SW480 (cell line): ENCODE results near the gene TNIP2.

Experiments
- DNase-seq: peaks from one replicate; pipeline ENCODE4 v3.0.0-alpha.2; 2016; ENCODE audit warnings: low spot score

Gene TNIP2

DNA sequence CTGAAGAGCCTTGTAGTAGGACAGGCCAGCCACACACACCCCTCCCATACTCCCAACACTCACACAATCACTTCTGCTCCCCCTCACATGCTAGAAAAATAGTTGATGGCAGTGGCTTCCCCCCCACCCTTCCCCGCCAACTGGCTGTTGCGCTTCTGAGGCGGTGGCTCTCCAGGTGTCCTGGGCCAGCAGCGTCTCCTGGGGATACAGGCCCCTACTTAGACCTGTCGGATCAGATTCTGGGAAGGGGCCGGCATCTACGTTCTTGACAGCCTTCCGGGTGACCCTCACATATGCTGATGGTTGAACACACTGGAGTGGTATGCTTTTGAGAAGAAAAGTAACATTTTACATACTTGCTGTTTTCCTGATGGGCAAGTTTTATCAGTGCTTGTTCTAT lies 39.9 kb downstream of the TNIP2 start:
- no peak for DNase-seq

DNA sequence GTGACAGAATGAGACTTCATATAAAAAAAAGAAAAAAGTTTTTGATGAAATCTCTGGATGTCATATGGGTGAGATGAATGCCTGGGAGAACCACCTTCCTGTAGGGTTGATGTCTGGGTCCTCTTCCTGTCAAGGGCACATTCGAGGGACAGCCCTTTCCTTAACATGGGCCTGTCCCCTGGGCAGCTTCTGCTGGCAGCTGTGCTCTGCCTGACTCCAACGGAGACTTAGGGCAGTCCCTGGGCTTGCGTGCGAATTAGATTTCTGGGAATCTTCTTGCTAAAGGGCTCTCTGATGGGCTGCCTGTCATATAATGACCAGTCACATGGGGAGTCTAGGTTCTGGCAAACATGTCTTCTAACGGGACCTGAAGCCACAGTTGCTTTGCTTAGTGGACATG lies 40.7 kb downstream of the TNIP2 start:
- DNase-seq: no peak

- DNase-seq: no peak
Observed at GRCh38 chr4:2714918-2715317, 41.2 kb downstream of the TNIP2 start.

GRCh38 chr4:2714061-2714770 lies 41.9 kb downstream of the TNIP2 start:
- no peak for DNase-seq

DNA sequence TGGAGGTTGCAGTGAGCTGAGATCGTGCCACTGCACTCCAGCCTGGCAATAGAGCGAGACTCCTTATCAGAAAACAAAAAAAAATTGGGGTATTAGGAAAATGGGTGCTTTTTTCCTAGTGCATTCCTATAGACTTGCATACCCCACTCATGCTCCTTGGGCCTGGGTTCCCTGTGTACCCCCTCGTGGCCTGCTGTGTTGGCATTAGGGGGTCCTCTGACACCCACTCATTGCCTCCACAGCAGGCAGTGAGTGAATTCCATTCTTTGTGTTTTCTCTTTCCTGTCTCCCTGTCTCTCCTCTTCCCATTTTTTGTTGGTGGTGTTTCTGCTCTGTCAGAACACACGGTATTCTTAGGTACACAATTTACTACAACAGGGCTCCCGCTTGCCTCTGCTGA lies 42.8 kb downstream of the TNIP2 start:
- DNase-seq: no peak

DNA sequence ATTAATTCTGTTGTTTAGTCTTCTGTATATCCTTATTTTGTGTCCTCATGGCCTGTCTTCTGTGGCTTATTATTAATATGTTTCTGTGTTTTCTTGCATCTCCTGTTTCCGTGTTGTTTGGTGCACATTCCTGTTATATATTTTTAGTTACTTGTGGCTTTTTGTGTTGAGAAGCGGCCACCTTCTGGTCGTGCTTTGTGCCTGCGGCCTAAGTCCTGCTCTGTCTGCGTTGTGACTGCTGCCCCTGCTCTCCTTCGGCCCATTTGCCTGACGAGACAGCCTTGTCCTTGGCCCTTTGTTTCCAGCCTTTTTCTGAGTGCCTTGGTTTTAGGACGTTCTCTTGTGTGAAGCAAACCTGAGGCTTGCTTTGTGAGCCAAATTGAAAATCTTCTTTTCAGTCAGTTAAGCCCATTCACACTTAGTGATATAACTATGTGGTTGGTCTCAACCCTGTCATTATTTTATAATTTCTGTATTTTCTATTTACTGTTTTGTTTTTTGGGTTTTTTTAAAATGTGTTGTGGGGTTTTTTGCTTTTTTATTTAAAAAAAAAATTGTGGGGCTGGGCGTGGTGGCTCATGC lies 43.8 kb downstream of the TNIP2 start:
- no peak for DNase-seq

DNA sequence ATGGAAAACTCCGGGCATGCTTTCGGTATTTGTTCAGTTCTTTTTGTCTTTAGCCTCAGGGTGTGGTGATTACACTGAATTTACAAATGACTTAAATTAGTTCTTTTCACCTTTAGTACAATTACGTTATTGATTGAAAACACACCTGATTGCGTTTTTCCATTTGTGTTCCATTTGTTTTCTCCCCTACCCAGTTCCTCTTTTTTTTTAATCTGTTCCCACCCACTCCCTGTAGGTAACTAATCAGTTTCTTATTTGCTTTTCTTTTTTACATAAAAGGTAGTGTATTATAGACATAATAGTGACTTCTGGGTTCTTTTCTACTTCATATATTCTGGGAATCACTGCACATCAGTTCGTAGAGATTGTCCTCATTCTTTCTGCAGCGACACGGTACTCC lies 53.4 kb downstream of the TNIP2 start:
- DNase-seq: no peak

GRCh38 chr4:2702361-2702760 lies 53.8 kb downstream of the TNIP2 start:
- DNase-seq: no peak

GRCh38 chr4:2700031-2700430 lies 56.1 kb downstream of the TNIP2 start:
- no peak for DNase-seq

DNA sequence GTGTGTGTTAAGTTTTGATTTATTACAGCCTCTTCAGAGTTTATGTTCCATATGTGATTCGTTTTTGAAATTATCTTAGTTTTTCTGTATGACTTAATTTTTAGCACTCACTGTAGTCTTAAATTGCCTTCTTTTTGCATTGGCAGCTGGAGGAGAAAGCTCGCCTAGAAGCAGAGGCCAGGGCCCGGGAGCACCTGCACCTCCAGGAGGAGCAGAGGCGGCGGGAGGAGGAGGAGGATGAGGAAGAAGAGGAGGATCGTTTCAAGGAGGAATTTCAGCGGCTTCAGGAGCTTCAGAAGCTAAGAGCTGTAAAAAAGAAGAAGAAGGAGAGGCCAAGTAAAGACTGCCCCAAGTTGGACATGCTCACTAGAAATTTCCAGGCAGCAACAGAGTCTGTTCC lies 56.6 kb downstream of the TNIP2 start:
- DNase-seq: no peak

GRCh38 chr4:2698951-2699505 lies 57.1 kb downstream of the TNIP2 start:
- no peak for DNase-seq

DNA sequence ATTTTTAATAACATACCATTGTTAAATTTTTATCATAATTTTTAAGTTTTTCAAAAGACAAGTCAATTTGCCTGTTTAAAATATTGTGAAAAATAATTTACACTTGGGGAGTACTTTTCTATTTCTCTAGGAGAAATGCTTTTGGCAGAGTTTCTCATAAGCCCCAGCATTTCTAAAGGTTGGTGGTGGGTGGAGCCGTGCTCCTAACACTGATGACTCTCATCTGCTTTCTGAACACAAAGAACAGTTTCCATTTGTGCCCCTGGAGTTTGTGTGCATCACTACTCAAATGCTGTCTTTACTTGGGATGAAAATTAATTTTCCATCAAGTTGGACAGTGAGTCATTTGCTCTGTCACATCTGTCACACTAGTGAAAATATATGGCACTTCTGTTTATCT lies 57.6 kb downstream of the TNIP2 start:
- DNase-seq: no peak

- no peak for DNase-seq
Observed at GRCh38 chr4:2697995-2698414, 58.1 kb downstream of the TNIP2 start.

DNA sequence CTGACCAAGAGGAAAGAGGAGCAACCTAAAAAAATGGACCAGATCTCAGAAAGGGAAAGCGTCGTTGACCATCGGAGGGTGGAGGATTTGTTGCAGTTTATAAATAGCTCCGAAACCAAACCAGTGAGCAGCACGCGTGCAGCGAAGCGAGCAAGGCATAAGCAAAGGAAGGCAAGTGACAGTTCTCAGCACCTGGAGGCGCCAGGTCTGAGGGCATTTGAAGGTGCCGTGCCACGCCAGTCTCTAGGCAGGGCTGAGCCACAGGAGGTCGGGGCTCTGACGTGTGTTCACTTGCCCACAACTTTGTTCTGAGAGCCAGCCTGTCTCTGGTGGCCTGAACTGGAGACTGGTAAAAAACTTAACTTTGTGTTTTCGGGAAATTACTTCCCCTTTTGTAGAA lies 59.7 kb downstream of the TNIP2 start:
- no peak for DNase-seq

GRCh38 chr4:2695346-2696060 lies 60.6 kb downstream of the TNIP2 start:
- DNase-seq: no peak

GRCh38 chr4:2694691-2695090 lies 61.4 kb downstream of the TNIP2 start:
- no peak for DNase-seq

DNA sequence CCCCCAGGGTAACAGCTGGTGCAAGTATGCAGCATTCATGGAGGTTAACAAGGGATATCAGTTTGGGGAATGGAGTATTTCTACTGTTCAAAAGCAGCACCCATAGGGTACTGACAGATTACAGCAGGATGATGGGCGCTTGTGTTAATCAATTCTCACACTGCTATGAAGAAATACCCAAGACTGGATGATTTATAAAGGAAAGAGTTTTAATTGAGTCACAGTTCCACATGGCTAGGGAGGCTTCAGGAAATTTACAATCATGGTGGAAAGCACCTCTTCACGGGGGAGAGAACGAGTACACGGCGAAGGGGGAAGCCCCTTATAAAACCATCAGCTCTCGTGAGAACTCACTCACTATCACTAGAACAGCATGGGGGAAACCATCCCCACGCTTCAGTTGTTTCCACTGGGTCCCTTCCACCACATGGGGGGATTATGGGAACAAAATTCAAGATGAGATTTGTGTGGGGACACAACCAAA lies 64.1 kb downstream of the TNIP2 start:
- no peak for DNase-seq
